Hepatocyte (in vitro differentiated cells): Measurements from ENCODE around the gene CSRP3. TPM values are rescaled to one million over a fixed set of nuclear protein-coding genes. Genes with fewer than 3 reads are reported as not detected.
"Not testable (repeated sequence)": the region's sequence is repeated elsewhere in the genome, so short reads cannot be mapped to it uniquely, and the experiment has no call there.

Experiments used
- DNase-seq: peaks from one replicate; pipeline ENCODE4 v3.0.0-alpha.2; 2016; ENCODE audit warnings: low spot score
- H2AFZ ChIP-seq: fragments of 200-600 bp; sonication (generic); 2 replicates; pipeline ENCODE4 v1.6.0; 2016; ENCODE audit warnings: antibody characterized with exemption, mild to moderate bottlenecking
- H3K27ac ChIP-seq: fragments of 200-600 bp; sonication (generic); 2 replicates; pipeline ENCODE4 v1.5.1; 2016; ENCODE audit warnings: mild to moderate bottlenecking
- H3K27me3 ChIP-seq: fragments of 200-600 bp; sonication (generic); 2 replicates; pipeline ENCODE4 v1.6.1; 2016
- H3K36me3 ChIP-seq: fragments of 200-600 bp; sonication (generic); replicated peaks from 2 replicates; pipeline ENCODE4 v1.5.1; 2016; ENCODE audit warnings: low read depth; ENCODE audit not compliant: insufficient read depth
- H3K4me1 ChIP-seq: fragments of 200-600 bp; sonication (generic); 2 replicates; pipeline ENCODE4 v1.5.1; 2016; ENCODE audit warnings: mild to moderate bottlenecking, moderate library complexity; ENCODE audit not compliant: insufficient read depth
- H3K4me2 ChIP-seq: fragments of 200-600 bp; sonication (generic); 2 replicates; pipeline ENCODE4 v1.6.0; 2016
- H3K4me3 ChIP-seq: fragments of 200-600 bp; sonication (generic); 2 replicates; pipeline ENCODE4 v1.5.1; 2016; ENCODE audit warnings: mild to moderate bottlenecking
- H3K79me2 ChIP-seq: fragments of 200-600 bp; sonication (generic); 2 replicates; pipeline ENCODE4 v1.6.0; 2017; ENCODE audit warnings: mild to moderate bottlenecking
- H3K9me2 ChIP-seq: fragments of 200-600 bp; sonication (generic); replicated peaks from 2 replicates; pipeline ENCODE4 v1.6.0; 2017; ENCODE audit warnings: mild to moderate bottlenecking; ENCODE audit not compliant: insufficient read depth
- H3K9me3 ChIP-seq: fragments of 200-600 bp; sonication (generic); 2 replicates; pipeline ENCODE4 v1.5.1; 2016; ENCODE audit warnings: low read depth, mild to moderate bottlenecking
- H4K20me1 ChIP-seq: fragments of 200-600 bp; sonication (generic); 2 replicates; pipeline ENCODE4 v1.6.0; 2016; ENCODE audit warnings: mild to moderate bottlenecking; ENCODE audit not compliant: insufficient read depth, poor library complexity, severe bottlenecking
- EZH2 ChIP-seq: fragments of 200-600 bp; sonication (generic); IDR thresholded peaks from 2 replicates; pipeline ENCODE4 v1.6.1; 2016; ENCODE audit warnings: antibody characterized with exemption, mild to moderate bottlenecking, borderline replicate concordance
- EZH2phosphoT487 ChIP-seq: fragments of 200-600 bp; sonication (generic); IDR thresholded peaks from one replicate; pipeline ENCODE4 v1.6.1; 2018; ENCODE audit warnings: antibody characterized with exemption, mild to moderate bottlenecking, low read depth, moderate library complexity; ENCODE audit not compliant: unreplicated experiment, severe bottlenecking
- WGBS: methylation state at CpG from one replicate; pipeline ENCODE4 v1.1.6; 2016; ENCODE audit warnings: low lambda C conversion rate; ENCODE audit errors: missing lambda C conversion rate; 5-methylcytosine and 5-hydroxymethylcytosine counted together
- polyA plus RNA-seq: library from polyadenylated mRNA; unstranded; fragments of >200 nt; fragmentation: Nextera tagmentation; extraction: Ambion mirVana; gene quantifications from 2 replicates; pipeline ENCODE4 v1.2.1, GENCODE V29; 2016
- total RNA-seq: library from RNA; depleted of rRNA; stranded (reverse); fragments of >200 nt; gene quantifications from 2 replicates; pipeline ENCODE4 v1.2.3, GENCODE V29; 2014
- TF ChIP-seq, protein P1 (sequence below): fragments of 200-600 bp; sonication (generic); IDR thresholded peaks from 2 replicates; pipeline ENCODE4 v1.5.1; 2016; ENCODE audit warnings: antibody characterized with exemption, mild to moderate bottlenecking; ENCODE audit not compliant: poor library complexity

The CSRP3 gene
- total and polyA plus RNA-seq, 2 experiments from 2014 or later, result 0.41 TPM; not detected in 1

DNA sequence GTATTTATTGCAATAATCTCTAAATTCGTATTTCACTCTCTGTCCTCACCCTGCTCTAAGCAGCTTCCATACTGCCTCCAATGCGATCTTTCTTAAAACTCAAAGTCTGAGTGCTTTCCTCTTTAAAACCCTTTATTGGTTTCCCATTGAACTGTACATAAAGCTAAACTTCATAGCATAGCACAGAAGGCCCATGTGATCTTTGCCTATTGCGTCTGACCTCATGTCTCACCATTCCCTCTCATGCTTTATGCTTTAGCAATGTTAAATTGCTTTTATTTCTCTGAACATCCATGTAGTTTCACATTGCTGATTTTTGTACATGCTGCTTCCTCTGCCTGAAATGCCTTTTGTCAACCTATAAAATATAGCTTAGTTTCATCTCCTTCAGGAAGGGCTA, 56.5 kb downstream of the CSRP3 start:
- H3K9me2 ChIP-seq, result no peaks in the 10 kb centered on the region
- H2AFZ ChIP-seq, result no peak overlapping the region
- H3K79me2 ChIP-seq, result no peaks in the 10 kb centered on the region
- DNase-seq, result no peak
- H3K9me3 ChIP-seq, result no peaks in the 10 kb centered on the region
- TF ChIP-seq EZH2 (no peak), EZH2phosphoT487 (no peak)
- H3K4me3 ChIP-seq, result no peak overlapping the region
- H3K27ac ChIP-seq, result no peak overlapping the region
- no peak overlapping the region for H3K4me2 ChIP-seq
- H4K20me1 ChIP-seq, result no peaks in the 10 kb centered on the region
- H3K36me3 ChIP-seq, result no peaks in the 10 kb centered on the region
- H3K4me1 ChIP-seq, result no peaks in the 10 kb centered on the region
- no peaks in the 10 kb centered on the region for H3K27me3 ChIP-seq
- 65% methylated on average over 3 of the region's 3 CpGs for WGBS

DNA sequence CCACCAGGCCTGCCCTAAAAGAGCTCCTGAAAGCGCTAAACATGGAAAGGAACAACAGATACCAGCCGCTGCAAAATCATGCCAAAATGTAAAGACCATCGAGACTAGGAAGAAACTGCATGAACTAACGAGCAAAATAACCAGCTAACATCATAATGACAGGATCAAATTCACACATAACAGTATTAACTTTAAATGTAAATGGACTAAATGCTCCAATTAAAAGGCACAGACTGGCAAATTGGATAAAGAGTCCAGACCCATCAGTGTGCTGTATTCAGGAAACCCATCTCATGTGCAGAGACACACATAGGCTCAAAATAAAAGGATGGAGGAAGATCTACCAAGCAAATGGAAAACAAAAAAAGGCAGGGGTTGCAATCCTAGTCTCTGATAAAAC, 64.9 kb downstream of the CSRP3 start:
- not testable (repeated sequence) for H3K79me2 ChIP-seq, DNase-seq, H3K4me1 ChIP-seq, H2AFZ ChIP-seq, H3K27ac ChIP-seq, H3K4me2 ChIP-seq, H3K4me3 ChIP-seq, H3K27me3 ChIP-seq, H4K20me1 ChIP-seq, H3K9me3 ChIP-seq, H3K9me2 ChIP-seq, H3K36me3 ChIP-seq
- WGBS, result 95% methylated on average over 4 of the region's 4 CpGs

DNA sequence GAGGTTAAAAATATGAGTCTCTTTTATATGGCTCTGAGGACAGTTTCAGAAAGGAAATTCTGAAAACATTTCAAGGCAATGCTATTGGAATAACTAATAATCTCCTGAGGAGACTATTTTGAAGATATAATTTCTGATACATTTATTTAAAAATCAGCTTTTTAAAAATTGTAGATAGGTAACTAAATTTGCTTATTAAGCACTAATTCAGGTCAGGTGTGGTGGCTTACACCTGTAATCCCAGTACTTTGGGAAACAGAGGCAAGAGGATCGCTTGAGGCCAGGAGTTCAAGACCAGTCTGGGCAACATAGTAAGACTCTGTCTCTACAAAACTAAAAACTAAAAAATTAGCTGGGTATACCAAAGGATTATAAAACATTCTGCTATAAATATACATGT, 67.8 kb downstream of the CSRP3 start:
- H3K36me3 ChIP-seq, result no peaks in the 10 kb centered on the region
- no peak overlapping the region for H3K4me2 ChIP-seq
- DNase-seq, result no peak
- WGBS, result 100% methylated on average over 1 of the region's 1 CpG
- no peaks in the 10 kb centered on the region for H3K9me2 ChIP-seq
- H3K79me2 ChIP-seq, result peaks cover 17% of the 10 kb centered on the region
- no peaks in the 10 kb centered on the region for H4K20me1 ChIP-seq
- TF ChIP-seq, protein P1, sequence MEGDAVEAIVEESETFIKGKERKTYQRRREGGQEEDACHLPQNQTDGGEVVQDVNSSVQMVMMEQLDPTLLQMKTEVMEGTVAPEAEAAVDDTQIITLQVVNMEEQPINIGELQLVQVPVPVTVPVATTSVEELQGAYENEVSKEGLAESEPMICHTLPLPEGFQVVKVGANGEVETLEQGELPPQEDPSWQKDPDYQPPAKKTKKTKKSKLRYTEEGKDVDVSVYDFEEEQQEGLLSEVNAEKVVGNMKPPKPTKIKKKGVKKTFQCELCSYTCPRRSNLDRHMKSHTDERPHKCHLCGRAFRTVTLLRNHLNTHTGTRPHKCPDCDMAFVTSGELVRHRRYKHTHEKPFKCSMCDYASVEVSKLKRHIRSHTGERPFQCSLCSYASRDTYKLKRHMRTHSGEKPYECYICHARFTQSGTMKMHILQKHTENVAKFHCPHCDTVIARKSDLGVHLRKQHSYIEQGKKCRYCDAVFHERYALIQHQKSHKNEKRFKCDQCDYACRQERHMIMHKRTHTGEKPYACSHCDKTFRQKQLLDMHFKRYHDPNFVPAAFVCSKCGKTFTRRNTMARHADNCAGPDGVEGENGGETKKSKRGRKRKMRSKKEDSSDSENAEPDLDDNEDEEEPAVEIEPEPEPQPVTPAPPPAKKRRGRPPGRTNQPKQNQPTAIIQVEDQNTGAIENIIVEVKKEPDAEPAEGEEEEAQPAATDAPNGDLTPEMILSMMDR, result no peak
- no peaks in the 10 kb centered on the region for H3K27me3 ChIP-seq
- H3K4me3 ChIP-seq, result no peak overlapping the region
- H3K9me3 ChIP-seq, result no peaks in the 10 kb centered on the region
- no peaks in the 10 kb centered on the region for H3K4me1 ChIP-seq
- no peak overlapping the region for H3K27ac ChIP-seq
- no peak overlapping the region for H2AFZ ChIP-seq

Other genes starting within 250 kb of the CSRP3 start
- gene MRGPRX2, start 141.3 kb downstream of the CSRP3 start, total RNA-seq, result not detected in 2 replicates
- not detected in 2 replicates for gene MRGPRX2, start 141.3 kb downstream of the CSRP3 start, polyA plus RNA-seq
- gene ZDHHC13, start 84.8 kb downstream of the CSRP3 start, total RNA-seq, result 19.4 and 27.1 TPM in 2 replicates
- gene ZDHHC13, start 84.8 kb downstream of the CSRP3 start, polyA plus RNA-seq, result 14.6 and 19.4 TPM in 2 replicates
- gene E2F8, start 39.0 kb upstream of the CSRP3 start, total RNA-seq, result 2.1 and 2.3 TPM in 2 replicates
- gene E2F8, start 39.0 kb upstream of the CSRP3 start, polyA plus RNA-seq, result 0.42 and 0.64 TPM in 2 replicates